ENCODE results near the gene POM121L2.

POM121L2 gene

GRCh38 chr6:27293436-27294098, 18.5 kb downstream of the POM121L2 start:
- H3K27ac ChIP-seq, result no peak overlapping the region
- TF ChIP-seq, protein P1, sequence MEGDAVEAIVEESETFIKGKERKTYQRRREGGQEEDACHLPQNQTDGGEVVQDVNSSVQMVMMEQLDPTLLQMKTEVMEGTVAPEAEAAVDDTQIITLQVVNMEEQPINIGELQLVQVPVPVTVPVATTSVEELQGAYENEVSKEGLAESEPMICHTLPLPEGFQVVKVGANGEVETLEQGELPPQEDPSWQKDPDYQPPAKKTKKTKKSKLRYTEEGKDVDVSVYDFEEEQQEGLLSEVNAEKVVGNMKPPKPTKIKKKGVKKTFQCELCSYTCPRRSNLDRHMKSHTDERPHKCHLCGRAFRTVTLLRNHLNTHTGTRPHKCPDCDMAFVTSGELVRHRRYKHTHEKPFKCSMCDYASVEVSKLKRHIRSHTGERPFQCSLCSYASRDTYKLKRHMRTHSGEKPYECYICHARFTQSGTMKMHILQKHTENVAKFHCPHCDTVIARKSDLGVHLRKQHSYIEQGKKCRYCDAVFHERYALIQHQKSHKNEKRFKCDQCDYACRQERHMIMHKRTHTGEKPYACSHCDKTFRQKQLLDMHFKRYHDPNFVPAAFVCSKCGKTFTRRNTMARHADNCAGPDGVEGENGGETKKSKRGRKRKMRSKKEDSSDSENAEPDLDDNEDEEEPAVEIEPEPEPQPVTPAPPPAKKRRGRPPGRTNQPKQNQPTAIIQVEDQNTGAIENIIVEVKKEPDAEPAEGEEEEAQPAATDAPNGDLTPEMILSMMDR (conservative IDR thresholded peaks at IDR 0.05), result no peak

DNA sequence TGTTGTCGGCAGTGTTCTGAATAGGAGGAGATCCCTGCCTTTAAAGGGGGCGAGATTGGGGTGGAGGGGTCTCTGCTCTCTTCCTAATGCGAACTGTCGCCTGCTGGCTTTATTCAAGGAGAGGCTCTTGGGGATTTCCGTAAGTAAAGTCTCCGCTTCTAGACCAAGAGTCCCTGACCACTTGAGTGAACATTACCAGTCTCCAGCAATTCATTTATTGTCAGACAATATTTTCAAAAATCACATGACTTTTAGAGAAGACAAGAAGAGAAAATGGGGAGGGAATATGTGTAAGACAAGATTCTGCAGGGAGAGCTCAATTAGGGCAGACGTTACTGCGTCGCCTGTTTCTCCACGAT, 21.2 kb downstream of the POM121L2 start:
- TF ChIP-seq, protein P1 (conservative IDR thresholded peaks at IDR 0.05), result no peak
- no peak overlapping the region for H3K27ac ChIP-seq

DNA sequence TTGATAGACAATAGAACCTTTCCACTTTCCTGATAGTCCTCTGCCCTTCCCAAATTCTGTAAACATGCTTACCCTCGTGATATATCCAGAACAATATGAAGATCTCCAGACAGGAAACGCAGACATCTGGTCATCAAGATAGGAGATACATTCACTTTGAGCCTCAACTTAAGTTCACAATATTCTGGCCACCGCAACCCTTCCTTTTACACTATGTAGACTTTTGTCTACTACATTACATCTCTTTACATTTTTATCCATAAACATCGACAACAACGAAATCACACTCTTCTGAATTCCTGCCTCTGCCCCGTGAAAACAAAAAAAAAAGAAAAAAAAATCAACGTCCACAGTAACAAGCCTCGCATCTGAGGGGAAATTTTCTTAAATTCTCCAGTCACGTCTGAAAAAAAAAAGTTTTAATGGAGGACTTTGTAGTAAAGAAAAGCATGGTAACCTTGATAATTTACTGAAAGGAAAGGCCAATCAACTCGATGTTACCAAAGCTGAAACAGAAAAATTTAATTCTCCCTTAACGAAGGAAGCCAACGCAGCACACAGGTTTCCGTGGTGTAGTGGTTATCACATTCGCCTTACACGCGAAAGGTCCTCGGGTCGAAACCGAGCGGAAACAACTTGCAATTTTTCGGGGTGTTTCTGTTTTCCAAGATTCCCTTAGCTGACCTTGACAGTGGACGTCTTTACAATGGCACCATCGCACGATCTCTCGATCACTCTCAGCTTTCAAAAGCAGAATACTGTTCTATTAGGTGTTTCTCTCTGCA, 21.8 kb downstream of the POM121L2 start:
- TF ChIP-seq, protein P1 (conservative IDR thresholded peaks at IDR 0.05), result no peak
- no peak overlapping the region for H3K27ac ChIP-seq

- H3K27ac ChIP-seq, result no peak overlapping the region
- TF ChIP-seq, protein P1 (conservative IDR thresholded peaks at IDR 0.05), result no peak
Measured at GRCh38 chr6:27288136-27289044, 23.7 kb downstream of the POM121L2 start.

DNA sequence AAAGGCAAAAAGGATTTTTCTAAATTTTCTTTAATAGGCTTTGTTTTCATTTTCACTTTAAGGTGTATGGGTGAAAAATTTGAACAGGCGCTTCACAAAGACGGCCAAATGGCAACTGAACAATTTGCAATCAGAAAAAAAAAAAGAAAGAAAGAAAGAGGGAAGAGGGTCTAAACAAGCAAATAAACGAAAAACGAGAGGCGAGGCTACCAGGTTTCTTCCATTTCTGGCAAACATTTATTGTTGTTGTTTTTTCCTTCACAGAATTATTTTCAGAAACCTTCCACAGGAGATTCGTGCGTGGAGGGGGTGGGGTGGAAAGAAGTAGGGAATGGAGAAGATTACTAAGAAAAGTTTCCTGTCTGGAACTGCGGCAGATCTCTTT, 24.3 kb downstream of the POM121L2 start:
- no peak overlapping the region for H3K27ac ChIP-seq

DNA sequence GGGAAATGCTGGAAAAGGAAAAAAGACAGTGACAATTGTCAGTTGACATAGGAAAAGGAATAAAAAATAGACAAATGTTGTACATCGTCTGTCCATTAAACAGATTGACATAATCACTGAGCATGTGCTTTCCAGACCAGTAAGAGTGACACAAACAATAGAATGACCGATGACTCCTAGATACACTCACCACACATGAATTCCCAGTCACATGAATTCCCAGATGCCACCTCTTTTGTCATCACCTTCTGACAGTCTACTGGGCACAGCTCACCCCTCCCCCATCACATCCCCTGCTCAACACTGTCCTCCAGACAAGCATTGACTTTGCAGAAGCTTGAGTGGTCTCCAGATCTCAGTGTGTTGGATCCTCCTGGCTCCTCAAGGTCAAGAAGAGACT, 25.9 kb downstream of the POM121L2 start:
- no peak overlapping the region for H3K27ac ChIP-seq
- TF ChIP-seq, protein P1 (conservative IDR thresholded peaks at IDR 0.05), result no peak

More for the DNA sequence above, 24.3 kb downstream of the POM121L2 start:
- TF ChIP-seq, protein P1 (conservative IDR thresholded peaks at IDR 0.05), result no peak

- TF ChIP-seq, protein P1 (conservative IDR thresholded peaks at IDR 0.05), result no peak
- no peak overlapping the region for H3K27ac ChIP-seq
Measured at GRCh38 chr6:27283279-27283678, 28.8 kb downstream of the POM121L2 start.

Data from VCaP (cell line).